SHP77 (cell line): ENCODE data around the gene PPOX.

Experiments
- DNase-seq, 2 experiments: peaks; one replicate each; lab custom pipeline; 2025; lab: John Stamatoyannopoulos, UW

Gene PPOX

DNA sequence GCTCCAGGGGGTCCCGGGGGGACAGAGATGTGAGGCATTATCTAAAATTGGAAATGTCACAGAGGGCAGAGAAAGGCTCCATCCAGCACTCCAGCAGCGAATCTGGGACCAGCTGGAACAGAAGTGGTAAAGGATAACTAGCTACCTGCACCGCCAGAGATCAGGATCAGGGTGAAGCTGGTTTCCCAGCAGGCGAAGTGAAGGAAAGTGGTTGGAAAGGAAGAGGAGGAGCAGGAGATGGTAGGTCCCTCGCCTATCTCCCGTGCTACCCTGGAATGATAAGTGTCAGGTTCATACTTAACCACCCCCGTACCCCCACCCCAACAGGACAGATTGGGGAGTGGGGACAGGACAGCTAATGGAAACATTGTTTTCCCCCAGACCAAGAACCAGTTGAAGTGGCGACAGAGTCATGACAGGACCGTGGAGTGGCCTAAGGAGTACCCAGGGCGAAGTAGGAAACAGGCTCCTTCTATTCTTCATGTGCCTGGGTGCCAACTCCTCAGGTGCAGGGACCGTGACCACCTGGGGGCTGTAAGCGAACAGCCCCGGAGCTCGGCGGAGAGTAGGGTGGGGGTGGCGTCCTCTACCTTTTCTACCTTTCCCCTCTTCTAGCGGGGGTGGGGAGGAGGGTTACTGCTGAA, 10.4 kb downstream of the PPOX start:
- no peak for DNase-seq

DNA sequence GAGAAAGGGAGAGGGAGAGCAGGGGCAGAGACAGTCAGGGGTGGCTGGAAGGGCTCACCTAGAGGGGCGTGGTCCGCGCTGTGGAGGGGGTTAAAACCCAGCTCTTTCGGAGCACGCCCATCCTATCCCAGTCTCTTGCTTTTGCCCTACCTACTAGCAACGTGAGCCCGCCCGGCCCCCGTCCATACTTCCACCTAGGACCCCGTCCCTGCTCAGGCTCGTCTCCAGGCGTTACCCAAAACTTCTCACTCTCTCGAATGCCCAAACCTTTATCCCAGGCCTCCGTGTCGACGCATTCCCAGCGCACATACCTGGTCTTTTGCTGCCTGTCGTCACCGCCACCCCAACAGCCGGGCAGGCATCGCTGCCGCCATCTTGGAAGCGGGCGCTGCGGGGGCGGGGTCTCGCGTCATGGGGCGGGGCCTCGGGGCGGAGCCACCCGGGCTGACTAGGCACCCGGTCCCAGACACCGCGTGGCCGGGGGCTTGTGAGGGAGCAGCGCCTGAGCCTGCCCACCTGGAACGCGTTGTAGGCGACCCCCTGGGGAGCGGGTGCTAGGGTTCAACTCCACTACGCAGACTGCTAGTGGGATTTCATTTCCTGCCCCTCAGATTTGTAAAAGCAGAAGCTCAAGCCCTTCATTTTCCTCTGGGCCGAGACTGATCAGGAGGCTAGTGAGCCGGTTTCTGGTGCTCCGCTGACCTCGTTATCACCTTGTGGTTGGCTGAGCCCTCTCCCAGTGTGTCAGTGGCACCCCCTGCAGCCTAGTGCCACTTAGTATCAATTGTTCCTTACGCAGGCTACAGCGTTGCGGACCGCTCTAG, 11.1 kb downstream of the PPOX start, which contains the start of gene B4GALT3:
Gene B4GALT3, minus strand, starts transcription at position 396 of the 824 bp plus-strand sequence. CDS start 1,447 bp downstream, outside the sequence.
- peak; percentile 91 to 94 for DNase-seq

DNA sequence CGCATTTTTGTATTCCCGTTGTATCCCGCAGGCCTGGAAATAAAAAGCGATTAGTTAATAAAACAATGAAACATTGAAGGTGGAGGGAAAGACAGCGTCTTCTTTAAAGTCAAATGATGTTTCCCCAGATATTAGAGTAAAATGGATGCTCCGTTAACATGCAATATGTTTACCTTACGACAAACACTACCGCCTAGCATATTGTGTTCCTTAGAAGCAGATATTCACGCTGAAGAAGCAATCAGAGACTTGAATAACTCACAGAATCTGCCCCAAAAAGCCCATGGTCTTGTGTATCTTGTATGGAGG, 11.7 kb downstream of the PPOX start:
- DNase-seq, result no peak

DNA sequence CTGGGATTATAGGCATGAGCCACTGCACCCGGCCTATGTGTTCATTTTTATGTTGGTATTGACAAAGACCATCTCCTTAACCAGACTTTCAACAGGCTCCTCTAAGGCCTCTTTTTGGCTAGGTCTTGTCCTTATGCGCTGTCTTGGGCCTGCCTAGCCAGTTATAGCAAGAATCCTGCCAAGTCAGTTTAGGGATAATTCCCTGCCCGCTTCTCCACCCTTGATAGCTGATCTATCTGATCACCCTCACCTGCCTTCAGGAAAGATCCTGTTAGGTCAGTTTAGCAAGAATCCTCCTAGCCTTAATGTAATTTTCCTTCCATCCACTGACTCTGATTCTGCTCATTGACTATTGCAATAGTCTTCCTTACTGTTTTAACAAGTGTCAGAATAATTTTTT, 13.5 kb downstream of the PPOX start:
- DNase-seq, result no peak

DNA sequence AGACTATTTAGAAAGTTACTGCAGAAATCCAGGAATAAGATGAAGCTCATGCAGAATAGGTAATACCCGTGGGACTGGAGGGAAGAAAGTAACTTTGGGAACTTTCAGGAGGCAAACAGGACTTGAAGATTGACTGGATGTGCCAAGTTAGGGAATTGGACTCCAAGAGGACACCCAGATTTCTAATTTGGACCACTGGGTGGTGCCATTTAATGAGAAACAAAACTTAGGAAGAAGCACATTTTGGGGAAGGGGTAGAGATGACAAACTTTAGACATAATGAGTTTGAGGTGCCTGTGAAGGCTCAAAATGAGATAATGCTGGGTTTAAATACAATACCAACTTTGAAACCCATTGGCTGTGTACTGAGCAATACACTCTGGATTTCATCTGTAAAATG, 14.4 kb downstream of the PPOX start:
- no peak for DNase-seq

DNA sequence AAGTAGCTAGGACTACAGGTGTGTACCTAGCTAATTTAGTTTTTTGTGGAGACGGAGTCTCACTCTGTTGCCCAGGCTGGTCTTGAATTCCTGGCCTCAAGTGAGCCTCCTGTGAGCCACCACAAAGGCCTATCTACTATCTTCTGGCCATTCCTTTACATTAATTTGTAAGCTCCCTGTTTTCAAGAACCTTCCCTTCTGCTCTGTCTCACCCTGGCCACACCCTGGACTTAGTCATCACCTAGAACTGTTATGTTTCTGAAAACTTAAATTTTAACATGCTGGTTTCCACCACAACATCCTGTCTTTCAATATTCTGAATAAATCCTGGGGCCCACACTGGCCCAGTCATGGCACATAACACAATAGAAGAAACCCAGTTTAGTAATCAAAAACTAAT, 16.0 kb downstream of the PPOX start:
- no peak for DNase-seq

DNA sequence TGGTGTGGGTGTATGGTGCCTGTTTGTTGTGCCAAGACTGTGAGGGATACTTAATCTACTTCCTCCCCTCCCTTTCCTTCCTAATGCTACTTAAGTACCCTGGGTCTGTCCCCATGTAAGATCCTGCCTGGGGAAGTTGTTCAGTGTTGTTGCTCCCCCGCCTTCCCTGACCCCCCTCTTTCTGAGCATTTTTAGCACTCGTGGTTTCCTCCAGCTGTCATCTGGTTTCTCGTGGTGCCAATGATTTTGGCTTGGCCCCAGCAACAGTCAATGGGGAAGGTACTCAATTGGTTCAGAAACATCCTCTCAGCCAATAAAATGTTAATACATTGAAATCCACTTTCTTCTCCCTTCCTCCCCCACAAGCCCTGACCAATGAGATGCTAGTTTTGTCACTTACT, 19.1 kb downstream of the PPOX start:
- no peak for DNase-seq

DNA sequence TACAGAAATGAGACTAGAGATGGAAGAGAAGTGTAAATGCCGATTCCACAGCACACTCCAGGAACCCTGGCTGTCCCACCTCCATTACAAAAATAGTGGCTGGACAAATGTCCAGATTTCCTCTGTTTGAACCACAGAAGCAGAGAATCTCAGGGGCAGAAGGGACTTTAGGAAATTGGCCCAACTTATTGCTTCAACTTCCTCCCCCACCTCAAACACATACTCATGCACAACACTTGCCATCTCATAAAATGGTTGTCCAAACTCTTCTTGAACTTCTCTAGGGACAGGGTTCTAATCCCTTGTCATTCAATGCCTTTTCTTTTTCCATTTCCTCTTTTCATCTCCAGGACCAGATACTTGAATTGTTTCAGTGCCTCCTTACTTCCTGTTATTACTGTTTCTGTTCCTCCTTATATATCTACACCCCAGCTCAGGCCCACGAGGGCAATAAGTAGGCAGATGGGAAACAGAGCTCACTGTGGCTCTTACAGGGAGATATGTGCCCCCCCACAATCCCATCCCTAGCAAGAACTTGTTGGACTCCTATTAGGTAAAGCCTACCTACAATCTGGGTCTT, 19.6 kb downstream of the PPOX start:
- DNase-seq, result no peak

DNA sequence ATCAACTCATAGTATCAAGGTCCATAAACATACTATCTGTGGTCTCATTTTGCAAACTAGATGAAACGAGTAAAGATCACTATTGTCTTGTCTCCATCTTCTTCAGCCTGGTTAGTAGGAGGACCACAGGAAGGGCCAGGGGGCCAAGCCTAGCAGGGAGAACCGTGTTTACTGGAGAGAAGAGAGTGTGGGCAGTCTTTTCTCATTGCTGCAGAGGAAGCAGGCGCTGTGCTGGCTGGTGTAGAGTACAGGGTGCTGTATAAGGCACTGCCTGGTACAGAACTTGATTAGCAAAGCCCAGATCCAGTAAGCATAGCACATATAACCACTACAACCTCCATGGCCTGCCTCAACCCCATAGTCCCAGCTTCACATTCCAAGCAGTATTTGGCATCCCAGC, 21.1 kb downstream of the PPOX start:
- no peak for DNase-seq

DNA sequence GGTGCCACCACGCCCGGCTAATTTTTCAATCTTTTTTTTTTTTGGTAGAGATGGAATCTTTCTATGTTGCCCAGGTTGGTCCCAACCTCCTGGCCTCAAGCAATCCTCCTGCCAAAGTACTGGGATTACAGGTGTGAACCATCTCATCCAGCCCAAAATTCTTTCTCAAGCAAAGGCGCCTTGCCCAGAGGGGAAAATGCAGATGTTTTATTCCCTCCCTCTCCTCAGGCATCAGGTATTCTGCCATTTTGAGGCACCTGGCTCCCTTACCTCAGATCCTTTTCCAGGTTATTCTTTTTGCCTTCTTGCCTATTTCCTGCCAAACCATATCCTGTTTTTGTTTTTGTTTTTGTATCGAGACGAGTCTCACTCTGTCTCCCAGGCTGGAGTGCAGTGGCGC, 22.2 kb downstream of the PPOX start:
- no peak for DNase-seq

DNA sequence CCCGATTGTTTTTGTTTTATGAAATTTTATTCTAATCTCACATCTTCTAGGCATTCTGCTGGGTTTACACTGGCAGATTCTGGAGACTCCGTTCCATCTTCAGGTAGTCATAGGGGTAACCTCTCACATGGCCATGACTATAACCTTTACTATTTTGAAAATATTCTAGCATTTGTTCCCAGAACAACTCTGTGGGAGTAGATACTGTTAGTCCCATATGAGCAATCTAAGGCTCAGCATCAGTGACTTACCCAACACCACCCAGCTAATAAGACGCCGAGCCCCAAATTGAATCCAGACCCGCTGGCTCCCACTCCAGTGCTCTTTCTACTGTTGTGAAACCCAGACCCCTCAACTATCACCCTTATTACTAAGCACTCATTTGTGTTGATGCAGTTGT, 22.8 kb downstream of the PPOX start:
- DNase-seq, result no peak

DNA sequence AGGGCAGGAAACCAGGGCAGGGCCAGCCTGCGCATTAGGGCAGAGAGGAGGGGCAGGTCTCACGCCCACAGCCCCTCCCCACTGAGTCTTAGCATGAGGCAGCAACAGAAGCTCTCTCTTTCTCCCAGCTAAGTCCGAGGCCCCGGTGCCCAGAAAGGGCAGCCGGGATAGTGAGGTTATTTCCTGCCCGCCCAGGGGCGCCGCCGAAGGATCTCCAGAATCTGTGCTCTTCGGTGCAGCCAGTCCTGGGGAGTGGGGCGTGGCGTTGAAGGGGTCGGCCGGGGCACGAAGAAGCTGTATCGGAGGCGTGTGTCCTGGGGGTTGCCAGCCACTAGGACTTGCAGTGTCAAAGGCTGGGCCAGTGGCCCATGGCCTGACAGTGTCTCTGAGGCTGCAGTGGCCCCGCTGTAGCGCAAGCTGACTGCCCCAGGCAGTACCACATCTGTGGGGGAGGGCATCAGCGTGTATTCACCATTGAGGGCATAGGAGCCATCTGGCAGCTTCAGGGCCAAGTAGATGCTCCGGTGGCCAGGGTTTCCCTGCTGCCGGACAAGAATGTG, 24.8 kb downstream of the PPOX start:
- no peak for DNase-seq

DNA sequence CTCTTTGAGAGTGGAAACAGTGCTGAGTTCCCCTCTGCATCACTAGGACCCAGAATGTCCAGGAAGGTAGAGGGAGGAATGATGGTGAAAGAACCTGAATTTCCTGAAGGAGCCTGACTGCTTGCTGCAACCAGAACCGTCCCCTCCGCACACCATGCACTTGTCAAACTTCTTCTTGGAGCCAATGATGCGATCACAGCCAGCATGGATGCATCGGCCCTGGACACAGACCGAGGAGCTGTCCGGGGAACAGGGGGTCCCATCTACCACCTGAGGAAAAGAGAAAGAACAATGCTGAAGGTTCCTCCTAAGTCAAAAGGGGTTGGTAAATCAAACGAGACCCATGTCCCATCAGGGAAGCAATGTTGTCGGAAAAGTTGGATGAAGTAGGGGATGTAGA, 25.7 kb downstream of the PPOX start:
- no peak for DNase-seq

DNA sequence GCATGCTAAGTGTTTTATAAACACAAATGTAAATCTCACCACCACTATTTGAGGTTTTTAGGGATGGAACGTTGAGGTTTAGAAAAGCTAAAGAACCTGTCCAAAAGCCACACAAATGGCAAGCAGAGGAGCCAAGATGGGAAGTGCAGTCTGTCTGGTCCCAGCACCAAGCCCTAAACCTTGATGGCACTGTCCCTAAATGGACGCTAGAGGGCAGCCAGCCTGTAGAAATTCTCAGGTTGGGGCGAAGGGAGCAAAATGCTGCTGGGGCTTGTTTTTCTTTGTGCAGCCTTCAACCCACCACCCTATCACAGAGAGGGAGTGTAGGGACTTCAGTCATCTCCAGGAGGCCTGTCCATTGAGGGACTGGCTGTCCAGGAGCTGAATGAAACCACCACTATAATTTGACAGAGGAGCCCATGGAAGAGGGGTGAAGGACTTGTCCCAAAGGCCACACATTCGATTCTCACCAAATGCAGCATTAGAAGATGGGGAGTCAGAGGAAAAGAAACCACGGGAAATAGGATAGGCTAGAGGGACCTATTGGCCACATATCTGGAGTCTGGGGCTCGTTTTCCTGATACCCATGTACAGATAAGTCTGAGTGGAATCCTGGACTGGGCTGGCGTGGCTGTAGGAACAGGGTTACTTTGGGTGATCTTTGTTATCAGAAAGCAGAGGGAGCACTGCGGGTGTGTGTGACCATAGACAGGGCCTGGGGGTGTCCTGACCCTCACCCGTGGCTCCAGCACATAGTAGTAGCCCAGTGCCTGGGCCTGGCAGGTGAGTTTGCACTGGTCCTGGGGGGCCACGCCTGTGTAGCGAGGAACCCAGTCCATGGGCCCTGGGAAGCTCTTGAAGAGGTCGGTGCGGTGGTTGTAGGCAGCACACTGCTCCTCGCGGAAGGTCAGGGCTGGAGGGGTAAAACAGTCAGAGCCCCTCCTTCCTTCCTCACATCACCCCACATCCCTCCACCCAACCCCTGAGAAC, 26.5 kb downstream of the PPOX start:
- peak; percentile 81 to 83 for DNase-seq

DNA sequence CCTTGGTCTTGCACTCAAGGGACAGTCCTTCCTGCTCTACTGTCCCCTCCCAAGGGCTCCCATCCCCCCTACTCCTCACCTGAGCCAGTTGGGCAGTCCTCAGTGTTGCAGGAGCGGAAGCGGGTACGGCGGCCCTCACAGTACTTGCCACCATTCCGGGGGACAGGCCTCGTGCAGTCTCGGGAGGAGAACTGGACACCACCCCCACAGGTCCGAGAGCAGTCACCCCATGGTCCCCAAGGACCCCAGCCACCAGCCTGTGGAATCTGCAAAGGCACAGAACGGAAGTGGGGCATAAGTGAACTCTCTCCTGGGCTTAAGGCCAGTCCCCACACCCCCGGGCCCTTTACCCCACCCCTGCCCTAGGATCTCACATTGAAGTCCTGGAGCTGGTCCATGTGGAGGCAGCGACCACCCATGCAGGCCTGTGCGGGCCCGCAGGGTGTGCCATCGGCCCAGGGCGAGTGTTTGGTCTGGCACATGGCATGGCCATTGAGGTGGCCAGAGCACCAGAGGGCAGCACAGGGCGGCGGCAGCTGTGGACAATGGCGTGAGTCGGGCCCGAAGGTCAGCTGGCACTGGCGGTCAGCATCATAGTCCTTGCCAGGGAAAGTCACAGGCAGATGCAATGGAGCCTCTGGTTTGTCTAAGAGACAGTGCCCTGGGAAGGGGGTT, 27.5 kb downstream of the PPOX start:
- peak; percentile 50 to 63 for DNase-seq

DNA sequence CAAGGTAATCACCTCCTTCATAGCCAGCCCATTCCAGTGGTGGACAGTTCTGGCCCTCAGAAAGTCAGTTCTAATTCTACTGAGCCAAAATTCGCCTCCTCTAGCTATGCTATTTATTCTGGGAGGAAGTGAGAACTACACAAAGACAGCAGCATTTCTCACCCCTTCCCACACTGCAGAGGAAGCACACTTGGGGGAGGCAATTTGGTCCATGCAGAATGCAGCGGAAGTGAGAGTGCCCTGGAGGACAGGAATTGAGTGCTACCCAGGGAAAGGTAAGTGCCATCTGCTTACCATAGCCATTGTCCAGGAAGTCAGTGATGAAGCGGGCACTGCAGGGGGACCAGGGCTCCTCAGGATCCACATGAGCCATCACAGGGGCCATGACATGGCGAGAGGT, 28.9 kb downstream of the PPOX start:
- no peak for DNase-seq

DNA sequence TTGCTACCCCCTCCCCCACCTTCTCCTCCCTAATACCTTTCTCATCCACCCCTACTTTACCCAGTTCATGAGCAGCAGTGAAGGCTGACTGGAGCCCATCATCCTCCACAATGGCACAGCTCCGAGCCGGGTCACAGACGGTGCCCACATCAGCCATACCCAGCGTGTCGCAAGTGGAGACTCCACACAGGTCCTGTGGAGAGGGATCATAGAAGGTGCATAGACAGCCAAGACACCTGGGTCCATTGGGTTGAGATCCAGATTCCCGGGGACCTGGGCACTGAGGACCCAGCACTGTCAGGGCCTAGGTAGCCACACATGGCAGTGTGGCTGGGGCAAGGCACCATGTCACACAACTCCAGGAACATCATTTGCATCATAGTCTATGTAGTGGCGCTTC, 29.9 kb downstream of the PPOX start:
- DNase-seq, result no peak

DNA sequence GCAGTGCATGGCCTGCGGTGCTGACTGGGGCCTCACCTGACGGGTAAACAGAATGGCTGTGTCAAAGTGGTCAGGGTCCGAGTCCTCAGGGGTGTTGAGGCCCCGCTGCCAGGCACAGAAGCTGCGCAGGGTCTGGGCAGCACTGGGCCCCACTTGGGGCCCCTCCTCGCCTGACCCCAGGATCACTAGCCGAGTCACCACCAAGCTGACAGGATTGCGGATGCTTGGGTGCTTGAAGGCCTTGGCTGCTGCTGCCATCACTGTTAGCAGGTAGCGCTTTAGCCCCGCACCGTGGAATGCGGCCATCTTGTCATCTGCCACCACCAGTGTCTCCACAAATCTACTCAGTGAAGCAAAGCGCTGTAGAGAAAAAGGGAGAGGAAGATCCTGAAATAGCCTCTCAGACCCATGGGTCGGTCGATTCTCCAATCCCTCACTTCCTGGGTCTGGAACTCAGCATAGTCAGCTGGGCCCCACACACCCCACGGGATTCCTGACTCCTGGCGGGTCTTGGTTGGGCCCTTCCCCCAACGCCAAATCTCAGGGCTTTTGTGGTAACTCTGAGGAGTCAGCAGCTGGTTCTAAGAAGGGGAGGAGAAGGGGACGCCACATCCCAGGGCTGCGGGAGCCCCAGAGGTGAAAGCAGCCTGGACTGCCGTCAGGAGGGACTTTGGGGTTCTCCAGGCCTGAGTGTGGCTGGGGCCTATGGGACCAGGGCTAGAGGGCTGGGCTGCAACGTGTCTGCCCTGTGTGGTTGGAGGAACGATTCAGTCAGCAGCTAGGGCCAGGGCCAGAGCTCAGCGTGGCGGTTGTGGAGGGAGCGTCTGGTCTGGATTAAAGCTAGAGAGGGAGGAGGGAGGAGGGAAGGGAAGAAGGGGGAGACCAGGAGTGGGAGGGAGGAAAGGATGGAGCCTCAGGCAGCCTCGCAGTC, 30.6 kb downstream of the PPOX start:
- no peak for DNase-seq

DNA sequence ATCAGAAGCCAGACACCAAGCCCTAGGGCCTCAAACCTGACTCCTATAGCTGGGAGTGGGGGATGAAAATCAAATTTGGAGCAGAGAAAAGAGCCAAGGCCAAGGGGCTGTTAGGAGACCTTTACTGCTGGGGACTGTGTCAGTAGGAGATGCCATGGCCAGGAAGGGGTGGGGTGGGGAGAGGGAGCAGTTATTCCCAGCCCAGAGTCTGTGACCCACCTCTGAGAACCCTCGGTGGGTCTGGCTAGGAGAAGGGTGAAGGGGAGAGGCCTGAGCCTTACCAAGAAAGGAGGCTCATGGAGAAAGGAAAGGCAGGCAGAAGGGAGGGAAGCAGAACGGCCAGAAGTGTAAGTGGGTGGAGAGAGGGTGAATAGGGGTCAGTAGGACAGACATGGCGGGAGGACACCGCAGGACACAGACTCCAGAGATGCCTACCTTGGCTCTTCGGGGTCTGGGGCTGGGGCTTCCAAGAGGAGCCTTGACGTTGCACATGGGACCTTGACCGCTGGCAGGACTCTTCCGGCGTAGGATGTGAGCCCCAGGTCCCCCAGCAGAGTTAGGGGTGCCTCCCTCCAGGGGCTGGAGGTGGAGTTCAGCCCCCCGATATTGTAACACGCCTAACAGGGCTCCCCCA, 31.5 kb downstream of the PPOX start:
- DNase-seq, result no peak
